IPS-20b (cell line): ENCODE measurements around the gene HTRA2.

ENCODE experiments used
- H3K27ac ChIP-seq: one replicate; pipeline ENCODE4 v1.5.1; 2013; ENCODE audit warnings: low read length
- H3K27me3 ChIP-seq: 2 replicates; pipeline ENCODE4 v1.6.1; 2013; ENCODE audit warnings: mild to moderate bottlenecking, low read length, inconsistent platforms; ENCODE audit not compliant: insufficient read depth
- H3K36me3 ChIP-seq: 2 replicates; pipeline ENCODE4 v1.6.1; 2013; ENCODE audit warnings: low read depth, mild to moderate bottlenecking, inconsistent platforms, low read length, moderate library complexity; ENCODE audit not compliant: insufficient read depth
- H3K4me1 ChIP-seq: 2 replicates; pipeline ENCODE4 v1.6.1; 2013; ENCODE audit warnings: mild to moderate bottlenecking, control low read depth, inconsistent platforms, low read length, moderate library complexity; ENCODE audit not compliant: insufficient read depth
- H3K4me3 ChIP-seq: 2 replicates; pipeline ENCODE4 v1.5.1; 2013; ENCODE audit warnings: mild to moderate bottlenecking, low read length, inconsistent platforms
- H3K9ac ChIP-seq: 2 replicates; pipeline ENCODE4 v1.6.1; 2013; ENCODE audit warnings: low read depth, mild to moderate bottlenecking, inconsistent platforms, low read length, moderate library complexity
- H3K9me3 ChIP-seq: 2 replicates; pipeline ENCODE4 v1.6.1; 2013; ENCODE audit warnings: mild to moderate bottlenecking, low read depth, low read length, inconsistent platforms; ENCODE audit not compliant: insufficient read depth

HTRA2 gene

DNA sequence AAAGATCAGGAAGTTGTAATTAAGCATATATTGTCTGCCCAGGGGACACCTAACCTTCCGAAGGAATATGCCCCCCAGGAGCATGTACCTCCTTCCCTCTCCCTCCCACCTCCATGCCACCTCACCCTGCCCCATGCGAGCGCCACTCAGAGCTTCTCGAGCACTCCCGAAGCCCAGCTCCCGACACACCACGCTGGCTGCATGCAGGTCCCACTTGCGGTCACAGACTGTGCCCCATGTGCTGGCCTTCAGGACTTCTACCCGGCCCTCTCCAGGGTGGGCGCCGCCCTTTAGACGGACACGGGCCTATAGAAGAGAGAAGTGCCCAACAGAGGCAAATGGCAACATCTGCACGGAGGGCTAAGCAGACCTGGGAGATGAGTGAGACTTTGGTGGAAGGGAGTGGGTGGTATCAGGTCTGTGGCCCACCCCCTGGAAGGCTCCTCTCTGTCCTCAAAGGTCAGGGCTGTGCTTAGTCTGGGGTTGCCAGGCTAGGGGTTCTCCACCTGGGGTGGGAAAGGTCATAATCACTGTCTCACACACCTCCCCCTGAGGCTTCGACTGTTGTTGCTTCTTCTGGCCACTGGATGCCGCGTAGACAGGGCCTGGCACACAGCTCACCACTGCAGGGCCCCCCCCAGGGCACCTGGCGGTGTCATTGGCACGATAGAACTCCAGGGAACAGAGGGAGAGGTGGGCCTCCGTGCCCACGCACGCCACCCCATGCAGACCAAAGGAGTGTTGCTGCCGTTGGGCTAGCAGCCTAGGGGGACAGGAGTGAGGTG is 6.6 kb downstream of the HTRA2 start:
- H3K4me3 ChIP-seq = no peak overlapping the region
- no peak overlapping the region for H3K9ac ChIP-seq

DNA sequence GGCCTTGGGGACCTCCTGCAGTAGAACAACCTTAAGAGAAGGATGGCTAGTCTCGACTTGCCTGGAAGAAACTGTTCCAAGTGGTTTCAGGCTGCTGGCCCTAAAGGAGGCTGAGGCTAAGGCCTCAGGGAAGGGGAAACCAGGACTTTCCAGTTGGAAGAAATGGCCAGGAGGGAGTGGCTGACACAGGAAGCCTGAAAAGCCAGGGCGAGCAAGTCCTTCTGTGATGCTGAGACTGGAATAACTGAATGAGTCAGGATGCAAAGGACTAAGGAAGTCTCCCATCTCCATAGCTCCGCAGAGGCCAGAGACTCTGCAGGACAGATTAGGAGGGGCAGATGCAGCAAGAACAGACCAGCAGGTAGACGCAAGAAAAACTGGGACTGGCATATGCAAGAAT is 7.4 kb downstream of the HTRA2 start:
- H3K9me3 ChIP-seq = no peaks in the 10 kb centered on the region
- H3K4me1 ChIP-seq = no peaks in the 10 kb centered on the region
- no peaks in the 10 kb centered on the region for H3K27me3 ChIP-seq
- H3K36me3 ChIP-seq = peaks cover 25% of the 10 kb centered on the region
- H3K27ac ChIP-seq = no peak overlapping the region
- H3K9ac ChIP-seq = no peak overlapping the region
- H3K4me3 ChIP-seq = no peak overlapping the region

More for the DNA sequence above, 6.6 kb downstream of the HTRA2 start:
- Histone ChIP-seq H3K4me1 (no peaks in the 10 kb centered on the region), H3K27me3 (no peaks in the 10 kb centered on the region), H3K27ac (no peak overlapping the region), H3K9me3 (no peaks in the 10 kb centered on the region), H3K36me3 (peaks cover 33% of the 10 kb centered on the region)

DNA sequence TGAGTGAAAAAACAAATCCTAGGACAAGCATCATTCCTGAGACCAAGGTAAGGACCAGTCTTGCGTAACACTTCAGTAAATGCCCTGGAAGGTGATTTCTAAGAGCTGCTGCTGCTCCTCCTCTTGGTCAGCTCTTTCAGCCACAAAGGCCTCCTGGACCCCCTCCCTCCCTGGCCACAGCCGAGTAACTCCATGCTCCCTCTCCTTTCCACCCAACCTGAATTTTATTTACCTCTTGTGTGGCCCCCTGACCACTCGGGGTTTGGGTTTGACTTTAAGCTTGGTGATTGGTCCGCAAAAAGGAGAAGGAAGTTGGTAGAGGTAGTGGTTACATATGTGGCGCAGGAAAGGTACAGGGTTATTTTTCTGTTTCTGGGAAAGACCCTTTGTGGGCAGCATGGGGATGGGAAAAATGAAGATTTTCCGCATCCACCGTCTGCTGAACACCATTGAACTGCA is 9.2 kb downstream of the HTRA2 start:
- Histone ChIP-seq H3K36me3 (peaks cover 7% of the 10 kb centered on the region; the same call in 1 of the 2 replicates), H3K4me3 (no peak overlapping the region), H3K9ac (no peak overlapping the region), H3K4me1 (no peaks in the 10 kb centered on the region), H3K27me3 (no peaks in the 10 kb centered on the region), H3K9me3 (no peaks in the 10 kb centered on the region), H3K27ac (no peak overlapping the region)

DNA sequence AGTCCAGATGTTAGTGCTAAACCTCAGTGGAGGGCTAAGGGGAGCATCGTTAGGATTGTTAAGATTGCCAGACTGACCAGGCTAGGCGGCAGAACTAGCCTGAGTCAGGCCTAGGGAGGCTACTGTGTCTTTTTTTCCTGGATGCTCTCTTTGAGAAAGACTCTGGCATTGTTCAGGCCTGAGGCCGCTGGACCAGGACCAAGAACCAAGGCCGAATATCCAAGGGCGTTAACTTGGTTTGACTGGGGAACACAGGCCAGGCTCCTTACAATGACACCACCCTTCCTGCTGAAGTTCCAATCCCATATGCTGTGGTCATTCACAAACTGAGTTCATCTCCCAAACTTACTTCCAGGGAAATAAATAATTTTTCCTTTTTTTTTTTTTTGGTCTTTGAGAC is 10.6 kb downstream of the HTRA2 start:
- Histone ChIP-seq H3K9ac (no peak overlapping the region), H3K36me3 (no peaks in the 10 kb centered on the region), H3K27ac (no peak overlapping the region), H3K27me3 (no peaks in the 10 kb centered on the region), H3K9me3 (no peaks in the 10 kb centered on the region), H3K4me1 (no peaks in the 10 kb centered on the region), H3K4me3 (no peak overlapping the region)

GRCh38 chr2:74542978-74543377 is 13.2 kb downstream of the HTRA2 start:
- Histone ChIP-seq H3K9me3 (no peaks in the 10 kb centered on the region), H3K4me3 (no peak overlapping the region), H3K27me3 (peaks cover 11% of the 10 kb centered on the region), H3K4me1 (no peaks in the 10 kb centered on the region), H3K27ac (no peak overlapping the region), H3K36me3 (no peaks in the 10 kb centered on the region), H3K9ac (no peak overlapping the region)

DNA sequence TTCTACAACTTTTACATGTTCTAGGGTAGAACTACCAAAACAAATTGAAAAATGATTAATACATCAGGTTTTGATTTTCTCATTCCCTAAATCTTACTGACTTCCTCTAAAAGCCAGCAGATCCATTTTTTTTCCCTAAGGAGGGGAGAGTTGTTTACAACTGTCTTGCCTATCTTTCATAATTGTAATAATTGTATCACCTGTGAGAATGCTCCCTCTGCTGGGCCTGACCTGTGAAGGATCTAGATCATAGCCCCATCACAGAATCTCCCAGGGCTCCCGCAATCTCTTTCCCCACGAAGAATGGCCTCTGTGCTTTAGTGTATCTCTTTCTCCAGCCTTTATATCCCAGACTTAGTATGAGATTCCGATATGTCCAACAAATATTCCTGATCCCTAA is 14.9 kb downstream of the HTRA2 start:
- H3K9ac ChIP-seq = no peak overlapping the region
- H3K9me3 ChIP-seq = no peaks in the 10 kb centered on the region
- peaks cover 4% of the 10 kb centered on the region for H3K4me1 ChIP-seq
- no peak overlapping the region for H3K4me3 ChIP-seq
- H3K27me3 ChIP-seq = peaks cover 28% of the 10 kb centered on the region
- no peaks in the 10 kb centered on the region for H3K36me3 ChIP-seq
- no peak overlapping the region for H3K27ac ChIP-seq

DNA sequence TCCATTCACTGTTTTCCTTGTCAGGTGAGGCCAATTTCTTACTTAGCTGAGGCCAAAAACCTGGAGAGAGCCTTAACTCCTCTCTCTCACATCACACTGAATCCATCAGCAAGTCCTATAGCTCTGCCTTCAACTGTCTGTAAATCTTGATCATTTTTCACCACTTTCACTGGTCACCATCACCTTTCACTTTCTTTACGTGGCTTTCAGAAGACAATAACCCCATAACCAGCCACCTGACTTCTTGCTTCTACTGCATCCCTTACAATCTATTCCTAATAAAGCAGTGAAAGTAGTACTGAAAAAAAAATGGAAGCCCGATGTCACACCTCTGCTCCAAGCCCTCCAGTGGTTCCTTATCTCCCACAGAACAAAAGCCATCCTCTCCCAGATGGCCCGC is 16.3 kb downstream of the HTRA2 start:
- Histone ChIP-seq H3K9me3 (no peaks in the 10 kb centered on the region), H3K27me3 (peaks cover 41% of the 10 kb centered on the region), H3K36me3 (no peaks in the 10 kb centered on the region), H3K4me1 (peaks cover 13% of the 10 kb centered on the region), H3K9ac (no peak overlapping the region), H3K4me3 (no peak overlapping the region), H3K27ac (no peak overlapping the region)

GRCh38 chr2:74548285-74548899 is 18.7 kb downstream of the HTRA2 start:
- Histone ChIP-seq H3K9ac (peak overlapping the region; percentile 83; the same call in 1 of the 2 replicates), H3K4me3 (peak overlapping the region; percentile 73), H3K27ac (no peak overlapping the region)

DNA sequence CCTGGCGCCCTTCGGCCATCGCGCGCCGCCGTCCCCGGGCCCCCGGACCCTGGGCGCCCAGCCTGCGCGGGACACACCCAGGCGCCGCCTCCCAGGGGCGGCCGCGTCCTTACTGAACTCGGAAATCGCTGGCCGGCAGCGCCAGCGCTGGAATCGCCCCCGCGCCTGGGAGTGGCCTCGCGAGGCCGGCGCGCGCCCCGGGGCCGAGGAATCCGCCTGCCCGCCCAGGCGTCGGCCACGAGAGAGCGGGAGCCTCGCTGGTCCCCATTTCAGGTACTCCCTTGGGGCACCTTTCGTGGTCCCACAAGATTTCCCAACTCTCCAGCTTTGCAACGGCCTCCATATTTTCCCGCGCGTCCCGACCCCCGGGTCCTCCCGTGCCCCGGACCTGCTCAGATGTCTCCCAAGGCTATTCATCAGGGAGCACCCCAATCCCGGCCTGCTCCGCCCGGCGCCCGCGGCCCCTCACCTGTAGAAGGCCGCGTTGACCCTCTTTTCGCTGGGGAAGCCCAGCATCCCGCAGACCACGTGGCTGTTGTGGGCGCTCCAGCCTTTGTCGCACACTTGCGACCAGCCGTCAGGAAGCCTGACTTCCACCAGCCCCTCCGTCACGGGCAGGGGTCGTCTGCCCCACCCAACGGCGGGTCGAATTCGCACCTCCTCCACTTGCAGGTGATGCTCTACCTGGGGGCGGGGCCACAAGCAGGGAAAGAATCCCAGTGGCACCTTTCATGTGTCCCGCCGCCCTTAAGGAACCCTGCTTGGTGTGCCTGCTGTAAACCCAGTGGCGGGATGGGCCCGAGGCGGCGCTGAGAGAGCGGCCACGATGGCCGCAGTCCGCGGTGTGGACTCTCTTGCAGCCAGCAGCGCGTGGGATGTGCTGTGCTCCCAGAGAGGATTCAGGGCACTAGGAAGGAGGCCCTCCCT is 19.4 kb downstream of the HTRA2 start:
- Histone ChIP-seq H3K9ac (peak overlapping the region; percentile 83; the same call in 1 of the 2 replicates), H3K27me3 (peaks cover 69% of the 10 kb centered on the region), H3K4me1 (peaks cover 18% of the 10 kb centered on the region), H3K27ac (no peak overlapping the region), H3K36me3 (no peaks in the 10 kb centered on the region), H3K4me3 (peak overlapping the region; percentile 73), H3K9me3 (no peaks in the 10 kb centered on the region)

More at GRCh38 chr2:74548285-74548899, 18.7 kb downstream of the HTRA2 start:
- no peaks in the 10 kb centered on the region for H3K9me3 ChIP-seq
- peaks cover 65% of the 10 kb centered on the region for H3K27me3 ChIP-seq
- H3K4me1 ChIP-seq = peaks cover 18% of the 10 kb centered on the region
- H3K36me3 ChIP-seq = no peaks in the 10 kb centered on the region

DNA sequence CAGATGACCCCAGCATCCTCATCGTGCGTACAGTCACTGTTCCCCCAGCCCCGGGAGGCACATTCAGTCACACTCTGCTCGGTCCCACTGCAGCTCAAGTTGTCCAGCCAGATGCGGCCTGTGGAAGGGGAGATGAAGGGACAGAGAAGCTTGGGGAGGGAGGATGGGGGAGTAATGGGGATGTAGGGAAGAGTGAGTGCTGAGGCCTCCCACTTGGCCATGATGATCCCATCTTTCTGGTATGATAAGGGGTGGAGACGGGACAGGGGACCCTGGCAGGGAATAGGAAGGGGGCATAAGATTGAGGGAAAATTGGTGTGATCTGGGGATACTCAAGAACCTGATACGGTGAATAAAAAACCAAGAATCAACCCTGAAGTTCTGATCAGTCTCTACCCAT is 20.5 kb downstream of the HTRA2 start:
- Histone ChIP-seq H3K27me3 (peaks cover 75% of the 10 kb centered on the region), H3K9ac (no peak overlapping the region), H3K4me1 (peaks cover 18% of the 10 kb centered on the region), H3K4me3 (peak overlapping the region; percentile 73; the same call in 1 of the 2 replicates), H3K9me3 (no peaks in the 10 kb centered on the region), H3K27ac (no peak overlapping the region), H3K36me3 (no peaks in the 10 kb centered on the region)

DNA sequence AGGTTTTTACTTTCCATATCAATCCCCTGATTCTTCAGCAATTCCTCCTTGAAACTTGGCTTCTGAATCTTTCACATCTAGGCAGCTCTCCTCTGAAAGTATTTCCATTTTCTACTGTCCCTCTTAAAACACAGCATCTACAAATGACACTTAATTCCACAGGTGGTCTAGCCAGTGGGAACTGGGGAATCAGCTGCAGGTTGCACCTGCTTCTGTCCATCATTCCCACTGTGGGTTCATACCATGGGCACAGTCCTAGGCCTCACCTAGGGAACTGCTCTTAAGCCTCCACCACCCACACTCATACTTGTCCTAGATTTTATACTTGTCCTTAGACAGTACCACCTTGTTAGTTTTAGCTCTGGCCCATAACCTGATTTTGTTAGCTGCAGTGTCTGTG is 21.8 kb downstream of the HTRA2 start:
- H3K36me3 ChIP-seq = no peaks in the 10 kb centered on the region
- H3K4me3 ChIP-seq = no peak overlapping the region
- H3K4me1 ChIP-seq = peaks cover 18% of the 10 kb centered on the region
- peaks cover 88% of the 10 kb centered on the region for H3K27me3 ChIP-seq
- H3K27ac ChIP-seq = no peak overlapping the region
- no peaks in the 10 kb centered on the region for H3K9me3 ChIP-seq
- H3K9ac ChIP-seq = no peak overlapping the region
